HUES6 (cell line): ENCODE data around the gene STXBP5L.
"Not testable (repeated sequence)": the region's sequence is repeated elsewhere in the genome, so short reads cannot be mapped to it uniquely, and the experiment has no call there.

Experiments used
- H3K27ac ChIP-seq: 2 replicates; pipeline ENCODE4 v1.7.0; 2013; ENCODE audit warnings: low read depth, mild to moderate bottlenecking, low read length, inconsistent platforms
- H3K27me3 ChIP-seq: 2 replicates; pipeline ENCODE4 v1.6.1; 2013; ENCODE audit warnings: low read length; ENCODE audit not compliant: control insufficient read depth, insufficient read depth
- H3K36me3 ChIP-seq: 2 replicates; pipeline ENCODE4 v1.6.1; 2013; ENCODE audit warnings: low read length; ENCODE audit not compliant: control insufficient read depth, insufficient read depth
- H3K4me1 ChIP-seq: 2 replicates; pipeline ENCODE4 v1.6.1; 2013; ENCODE audit warnings: low read length; ENCODE audit not compliant: control insufficient read depth, insufficient read depth
- H3K4me3 ChIP-seq: 2 replicates; pipeline ENCODE4 v1.5.1; 2013; ENCODE audit warnings: low read depth, low read length
- H3K9ac ChIP-seq: one replicate; pipeline ENCODE4 v1.6.1; 2013; ENCODE audit warnings: mild to moderate bottlenecking, low read length
- H3K9me3 ChIP-seq: 2 replicates; pipeline ENCODE4 v1.6.1; 2013; ENCODE audit warnings: low read depth, low read length; ENCODE audit not compliant: control insufficient read depth, insufficient read depth

STXBP5L gene

GRCh38 chr3:121330634-121331033 is 422.6 kb downstream of the STXBP5L start:
- Histone ChIP-seq H3K4me1 (no peaks in the 10 kb centered on the region), H3K9ac (no peak overlapping the region), H3K9me3 (no peaks in the 10 kb centered on the region), H3K27ac (no peak overlapping the region), H3K27me3 (no peaks in the 10 kb centered on the region), H3K36me3 (no peaks in the 10 kb centered on the region), H3K4me3 (no peak overlapping the region)

GRCh38 chr3:121355960-121356359 is 448.0 kb downstream of the STXBP5L start:
- not testable (repeated sequence) for H3K9ac ChIP-seq, H3K36me3 ChIP-seq, H3K9me3 ChIP-seq

DNA sequence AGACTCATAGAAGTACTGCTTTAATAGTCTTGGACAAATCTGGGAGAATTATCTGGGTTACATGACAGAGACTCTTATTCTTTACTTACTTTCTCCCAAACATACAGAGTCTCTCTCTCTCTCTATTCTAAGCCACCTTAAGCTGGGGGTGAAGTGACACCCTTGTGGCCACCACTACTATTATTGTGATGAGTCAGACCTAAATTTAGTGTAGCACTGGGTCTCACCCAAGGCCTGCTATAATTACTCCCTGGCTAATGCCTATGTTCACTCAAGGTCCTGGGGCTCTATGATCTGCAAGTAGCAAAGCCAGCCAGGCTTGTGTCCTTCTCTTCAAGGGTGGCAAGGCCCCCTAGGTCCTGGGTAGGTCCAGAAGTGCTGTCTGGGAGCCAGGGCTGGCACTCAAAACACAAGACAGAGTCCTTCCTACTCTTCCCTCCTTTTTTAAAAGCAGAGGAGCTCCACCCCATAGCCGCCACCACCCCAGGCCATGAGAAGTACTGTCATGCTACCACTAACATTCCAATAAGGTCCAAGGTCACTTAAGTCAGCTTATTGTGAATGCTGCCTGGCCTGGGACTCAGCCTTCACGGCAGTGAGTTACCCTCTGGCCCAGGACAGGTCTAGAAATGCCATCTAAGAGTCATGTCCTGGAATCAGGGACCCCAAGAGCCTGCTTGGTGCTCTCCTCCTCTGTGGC is 454.2 kb downstream of the STXBP5L start:
- Histone ChIP-seq H3K4me3 (no peak overlapping the region), H3K9ac (no peak overlapping the region), H3K27me3 (no peaks in the 10 kb centered on the region), H3K4me1 (no peaks in the 10 kb centered on the region), H3K36me3 (no peaks in the 10 kb centered on the region), H3K27ac (no peak overlapping the region), H3K9me3 (no peaks in the 10 kb centered on the region)

More at GRCh38 chr3:121355960-121356359, 448.0 kb downstream of the STXBP5L start:
- H3K4me3 ChIP-seq, H3K27me3 ChIP-seq, H3K4me1 ChIP-seq, H3K27ac ChIP-seq: not testable (repeated sequence)

DNA sequence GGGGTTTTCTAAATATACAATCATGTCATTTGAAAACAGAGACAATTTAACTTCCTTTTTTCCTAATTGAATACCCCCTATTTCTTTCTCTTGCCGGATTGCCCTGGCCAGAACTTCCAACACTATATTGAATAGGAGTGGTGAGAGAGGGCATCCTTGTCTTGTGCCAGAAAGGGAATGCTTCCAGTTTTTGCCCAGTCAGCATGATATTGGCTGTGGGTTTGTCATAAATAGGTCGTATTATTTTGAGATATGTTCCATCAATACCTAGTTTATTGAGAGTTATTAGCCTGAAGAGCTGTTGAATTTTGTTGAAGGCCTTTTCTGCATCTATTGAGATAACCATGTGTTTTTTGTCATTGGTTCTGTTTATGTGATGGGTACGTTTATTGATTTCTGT is 480.3 kb downstream of the STXBP5L start:
- not testable (repeated sequence) for H3K27ac ChIP-seq, H3K36me3 ChIP-seq, H3K9me3 ChIP-seq, H3K27me3 ChIP-seq, H3K9ac ChIP-seq, H3K4me1 ChIP-seq, H3K4me3 ChIP-seq

DNA sequence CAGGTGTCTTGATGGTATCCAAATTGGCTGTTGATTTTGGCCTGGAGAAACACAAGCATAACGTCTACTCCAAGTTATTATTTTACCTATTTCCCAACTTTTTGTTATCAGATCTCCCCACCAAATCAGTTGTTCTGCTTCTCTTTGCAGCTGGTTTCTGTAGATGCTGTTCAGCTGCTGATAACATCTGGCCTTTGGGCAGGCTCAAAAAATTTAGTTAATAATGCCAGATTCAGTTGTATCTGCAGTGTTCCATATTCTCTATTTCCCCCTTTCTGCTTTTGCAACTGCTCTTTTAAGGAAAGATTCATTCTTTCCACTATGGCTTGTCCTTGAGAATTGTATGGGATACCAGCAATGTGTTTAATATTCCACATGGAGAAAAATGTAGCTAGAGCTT is 488.0 kb downstream of the STXBP5L start:
- not testable (repeated sequence) for H3K27ac ChIP-seq, H3K4me1 ChIP-seq, H3K36me3 ChIP-seq, H3K4me3 ChIP-seq, H3K9me3 ChIP-seq, H3K9ac ChIP-seq, H3K27me3 ChIP-seq

DNA sequence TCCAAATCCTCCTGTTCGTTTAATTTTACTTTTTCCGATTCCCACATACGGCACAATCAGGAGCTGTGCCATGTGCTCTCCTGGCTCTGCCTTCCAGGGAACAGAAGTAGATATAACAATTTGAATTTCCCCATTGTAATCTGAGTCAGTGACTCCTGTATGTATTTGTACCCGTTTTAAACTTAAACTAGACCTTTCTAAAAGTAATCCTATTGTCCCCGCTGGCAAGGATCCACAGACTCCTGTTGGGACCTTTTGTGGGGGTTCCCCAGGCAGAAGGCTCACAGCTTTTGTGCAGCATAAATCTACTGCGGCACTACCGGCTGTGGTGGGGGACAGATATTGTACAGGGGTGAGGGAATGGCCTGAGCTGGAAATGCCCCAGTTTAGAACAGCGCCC is 490.0 kb downstream of the STXBP5L start:
- H3K4me3 ChIP-seq, H3K9me3 ChIP-seq, H3K4me1 ChIP-seq, H3K36me3 ChIP-seq, H3K9ac ChIP-seq, H3K27me3 ChIP-seq, H3K27ac ChIP-seq: not testable (repeated sequence)

GRCh38 chr3:121399820-121400219 is 491.8 kb downstream of the STXBP5L start:
- Histone ChIP-seq H3K27me3 (no peaks in the 10 kb centered on the region), H3K27ac (no peak overlapping the region), H3K9me3 (peaks cover 3% of the 10 kb centered on the region; the same call in 1 of the 2 replicates), H3K4me1 (no peaks in the 10 kb centered on the region), H3K4me3 (no peak overlapping the region), H3K36me3 (no peaks in the 10 kb centered on the region), H3K9ac (no peak overlapping the region)

GRCh38 chr3:121405631-121406030 is 497.6 kb downstream of the STXBP5L start:
- Histone ChIP-seq H3K27ac (no peak overlapping the region), H3K36me3 (no peaks in the 10 kb centered on the region), H3K9ac (no peak overlapping the region), H3K9me3 (no peaks in the 10 kb centered on the region), H3K4me3 (no peak overlapping the region), H3K4me1 (no peaks in the 10 kb centered on the region), H3K27me3 (no peaks in the 10 kb centered on the region)

- H3K36me3 ChIP-seq = no peaks in the 10 kb centered on the region
- H3K9me3 ChIP-seq = no peaks in the 10 kb centered on the region
- H3K27me3 ChIP-seq = no peaks in the 10 kb centered on the region
- H3K27ac ChIP-seq = no peak overlapping the region
- no peak overlapping the region for H3K9ac ChIP-seq
- no peaks in the 10 kb centered on the region for H3K4me1 ChIP-seq
- no peak overlapping the region for H3K4me3 ChIP-seq
These were observed 503.5 kb downstream of the STXBP5L start for GRCh38 chr3:121411523-121411922.

DNA sequence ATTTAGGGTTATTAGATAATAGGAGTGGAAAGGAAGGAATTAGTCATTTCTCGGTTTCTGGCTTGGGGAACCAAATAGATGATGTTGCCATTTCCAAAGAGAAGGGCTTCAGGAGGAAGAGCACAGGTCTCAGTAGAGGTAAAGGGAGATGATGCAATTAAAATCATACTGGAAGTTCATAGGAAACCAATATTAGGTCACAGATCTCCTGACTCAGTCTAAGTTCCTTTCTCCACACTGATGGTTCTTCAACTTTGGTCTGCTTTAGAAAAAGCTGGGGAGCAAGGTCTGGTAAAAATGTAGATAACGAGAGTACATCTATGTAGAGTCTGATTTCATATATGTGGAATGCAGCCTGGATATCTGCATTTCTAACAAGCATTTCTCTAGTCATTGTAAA is 506.9 kb downstream of the STXBP5L start:
- no peak overlapping the region for H3K4me3 ChIP-seq
- no peaks in the 10 kb centered on the region for H3K27me3 ChIP-seq
- H3K9me3 ChIP-seq = no peaks in the 10 kb centered on the region
- H3K9ac ChIP-seq = no peak overlapping the region
- H3K27ac ChIP-seq = no peak overlapping the region
- no peaks in the 10 kb centered on the region for H3K4me1 ChIP-seq
- H3K36me3 ChIP-seq = no peaks in the 10 kb centered on the region

DNA sequence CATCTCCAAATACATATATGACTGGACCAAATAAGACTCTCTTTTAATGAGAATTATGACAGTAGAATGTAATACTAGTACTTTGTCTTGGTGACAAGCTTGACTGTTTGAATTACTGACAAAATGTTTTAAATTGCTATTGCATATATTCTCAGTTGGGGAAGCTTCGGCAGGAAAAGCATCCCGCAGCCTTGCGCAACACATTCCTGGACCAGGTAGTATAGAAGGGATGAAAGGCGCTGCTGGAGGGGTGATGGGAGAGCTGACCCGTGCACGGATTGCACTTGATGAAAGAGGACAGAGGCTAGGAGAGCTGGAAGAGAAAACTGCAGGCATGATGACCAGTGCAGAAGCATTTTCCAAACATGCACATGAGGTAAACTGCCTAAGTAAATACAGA is 510.2 kb downstream of the STXBP5L start:
- Histone ChIP-seq H3K4me3 (no peak overlapping the region), H3K4me1 (no peaks in the 10 kb centered on the region), H3K27me3 (no peaks in the 10 kb centered on the region), H3K9ac (no peak overlapping the region), H3K27ac (no peak overlapping the region), H3K36me3 (no peaks in the 10 kb centered on the region), H3K9me3 (no peaks in the 10 kb centered on the region)

DNA sequence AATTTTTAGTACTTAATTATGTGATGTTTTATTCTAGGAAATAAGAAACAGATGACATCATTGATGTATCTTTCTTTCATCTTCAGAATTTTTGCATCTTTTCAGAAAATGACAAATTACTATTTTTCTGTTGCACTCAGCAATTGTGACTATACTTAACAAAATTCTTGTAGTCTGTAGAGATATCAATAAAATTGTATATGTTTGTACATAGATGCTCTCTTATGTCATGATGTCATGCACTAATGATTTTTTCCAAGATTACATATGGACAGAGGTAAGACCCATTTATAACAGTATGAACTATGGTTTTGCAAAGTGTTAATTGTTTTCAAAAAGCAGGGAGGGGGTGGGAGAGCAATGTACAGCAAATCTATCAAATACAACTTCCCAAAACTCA is 516.5 kb downstream of the STXBP5L start:
- H3K4me3 ChIP-seq = no peak overlapping the region
- H3K9me3 ChIP-seq = no peaks in the 10 kb centered on the region
- H3K27me3 ChIP-seq = no peaks in the 10 kb centered on the region
- H3K27ac ChIP-seq = no peak overlapping the region
- no peak overlapping the region for H3K9ac ChIP-seq
- peaks cover 22% of the 10 kb centered on the region for H3K36me3 ChIP-seq
- no peaks in the 10 kb centered on the region for H3K4me1 ChIP-seq
